CD4-positive, alpha-beta T cell treated with Interleukin-15 for 1 hour (primary cell): Measurements from ENCODE around the gene PFKFB4.
A peak's percentile ranks its signal among the peaks of the same experiment; 100 is the strongest.

Experiments
- DNase-seq: peaks from one replicate; pipeline ENCODE4 v3.0.0-alpha.2; 2020

The PFKFB4 gene

DNA sequence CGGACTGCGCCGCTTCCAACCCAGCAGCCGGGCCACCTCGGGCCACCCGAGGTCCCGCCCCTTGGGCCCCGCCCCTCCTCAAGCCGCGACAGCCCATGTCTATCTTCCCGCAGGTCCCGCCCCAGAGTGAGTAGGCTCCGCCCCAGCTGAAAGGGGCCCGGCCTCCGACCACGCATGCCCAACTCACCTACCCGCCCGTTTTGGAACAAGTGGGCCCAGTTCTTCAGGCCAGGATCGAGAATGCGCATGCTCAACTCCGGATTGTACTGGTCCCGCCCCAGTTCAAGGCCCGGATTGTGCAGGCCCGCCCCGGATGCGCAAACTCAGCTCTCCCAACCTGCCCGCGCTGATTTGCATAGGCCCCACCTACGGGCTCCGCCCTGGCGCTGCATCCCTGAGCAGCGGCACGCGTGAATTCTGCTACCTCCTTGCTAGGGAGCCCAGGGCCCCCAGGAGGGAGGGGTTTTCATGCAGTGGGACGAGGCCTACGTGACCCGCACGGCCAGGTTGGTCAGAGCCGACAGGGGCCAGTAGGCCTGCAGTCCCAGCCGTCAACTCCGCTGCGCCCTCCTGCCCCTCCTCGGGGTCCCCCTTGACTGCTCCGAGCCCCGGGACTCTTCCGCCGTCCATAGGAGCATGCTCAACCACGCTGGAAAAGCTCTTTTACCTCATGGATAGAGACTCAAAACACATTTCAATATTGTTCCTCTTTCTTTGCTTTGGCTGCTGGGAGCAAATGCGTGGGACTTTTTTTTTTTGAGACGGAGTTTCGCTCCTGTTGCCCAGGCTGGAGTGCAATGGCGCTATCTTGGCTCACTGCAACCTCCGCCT, at the start of gene PFKFB4:
TSS of gene PFKFB4 (minus strand) at position 8 of the 831 bp plus-strand sequence. CDS start 26 bp downstream, outside the sequence.
- DNase-seq = peak; percentile 100

DNA sequence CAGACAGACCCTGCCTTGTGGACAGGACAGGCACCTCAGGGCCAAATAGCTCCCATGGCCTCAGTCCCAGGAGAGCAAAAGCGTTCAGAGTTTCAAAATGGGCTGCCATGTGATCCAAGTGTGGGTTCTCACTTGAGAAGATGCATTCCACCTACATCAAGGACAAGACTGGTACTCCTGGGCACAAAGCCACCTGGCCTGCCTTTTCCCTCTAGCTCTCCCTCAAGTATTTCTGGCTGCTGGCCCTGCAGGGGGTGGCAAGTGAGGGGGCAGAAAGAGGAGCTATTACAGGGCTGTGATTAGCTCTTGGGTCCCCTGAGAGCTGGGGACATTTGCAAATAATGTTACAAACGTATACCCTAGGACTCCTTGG, 45.0 kb upstream of the PFKFB4 start:
- DNase-seq = no peak

DNA sequence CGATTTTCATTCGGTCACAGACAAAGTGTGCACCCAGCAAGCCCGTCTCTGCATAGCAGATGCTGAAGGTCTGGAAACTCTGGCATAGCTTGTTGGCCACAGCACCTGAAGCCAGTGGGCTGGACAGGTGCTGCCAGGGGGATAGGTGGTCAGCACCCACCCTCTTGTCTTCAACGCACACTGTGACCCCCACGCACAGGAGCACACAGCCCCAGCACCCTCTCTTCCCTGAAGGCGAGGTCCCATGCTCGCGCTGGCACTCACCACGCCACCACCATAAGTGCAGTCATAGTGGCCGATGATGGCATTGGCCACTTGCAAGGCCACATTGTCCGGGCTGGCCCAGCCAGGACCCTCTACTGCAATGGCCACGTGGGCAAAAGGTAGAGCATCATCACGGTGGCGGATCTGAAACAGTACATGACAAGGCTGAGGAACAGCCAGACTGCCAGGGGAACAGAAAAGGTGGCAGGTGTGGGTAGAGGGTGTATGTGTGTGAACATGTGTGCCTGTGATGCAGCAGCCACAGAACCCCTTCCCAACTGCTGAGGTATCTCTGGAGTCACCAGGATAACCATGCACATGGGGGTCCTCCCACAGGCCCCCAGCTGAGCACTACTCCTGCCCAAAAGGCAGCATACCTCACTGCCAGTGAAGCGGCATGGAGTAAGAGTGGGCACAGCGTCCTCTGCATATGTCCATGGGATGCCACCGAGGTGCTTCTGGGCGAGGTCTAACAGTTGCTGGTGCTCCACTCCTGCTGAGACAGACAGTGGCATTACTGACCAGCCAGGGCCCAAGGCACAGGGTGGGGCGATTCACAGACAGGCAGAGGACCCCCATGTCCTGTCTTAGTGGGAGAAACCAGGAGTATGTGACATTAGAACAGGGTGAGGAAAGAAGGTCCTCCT, 44.4 kb upstream of the PFKFB4 start:
- DNase-seq = no peak

DNA sequence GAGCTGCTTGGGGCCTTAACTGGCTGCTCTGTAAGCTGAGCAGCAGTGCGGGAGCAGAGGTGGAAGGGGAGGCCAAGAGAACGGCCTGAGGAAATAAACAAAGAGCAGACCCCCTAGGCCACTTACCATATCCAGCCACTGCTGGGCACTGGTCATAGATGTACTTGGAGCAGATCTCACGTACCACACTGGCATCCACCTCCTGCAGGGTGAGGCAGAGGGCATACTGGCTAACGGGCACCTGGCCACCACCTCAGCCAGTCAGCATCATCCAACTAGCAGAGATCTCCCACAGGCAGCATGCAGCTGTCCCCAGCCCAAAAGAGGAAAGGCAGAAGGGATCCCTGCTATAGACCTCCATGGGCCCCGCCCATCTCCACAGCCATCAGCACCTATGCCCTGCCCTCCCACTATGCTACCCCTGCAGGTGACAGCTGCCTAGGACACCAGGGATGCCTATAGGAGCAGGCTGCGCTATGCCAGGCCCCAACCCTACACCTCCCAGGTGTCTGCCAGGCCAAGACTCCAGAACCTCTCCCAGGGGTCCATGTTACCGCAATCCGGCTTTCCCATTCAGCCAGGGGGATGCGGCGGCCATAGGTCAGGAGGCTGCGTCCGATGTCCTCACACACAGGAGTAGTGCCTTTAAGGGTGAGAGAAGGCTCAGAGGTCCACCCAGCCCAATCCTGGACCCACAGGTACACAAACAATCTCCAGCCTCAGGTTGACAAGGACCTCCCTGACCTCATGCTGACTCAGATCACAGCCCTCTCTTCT, 43.1 kb upstream of the PFKFB4 start:
- DNase-seq = no peak

DNA sequence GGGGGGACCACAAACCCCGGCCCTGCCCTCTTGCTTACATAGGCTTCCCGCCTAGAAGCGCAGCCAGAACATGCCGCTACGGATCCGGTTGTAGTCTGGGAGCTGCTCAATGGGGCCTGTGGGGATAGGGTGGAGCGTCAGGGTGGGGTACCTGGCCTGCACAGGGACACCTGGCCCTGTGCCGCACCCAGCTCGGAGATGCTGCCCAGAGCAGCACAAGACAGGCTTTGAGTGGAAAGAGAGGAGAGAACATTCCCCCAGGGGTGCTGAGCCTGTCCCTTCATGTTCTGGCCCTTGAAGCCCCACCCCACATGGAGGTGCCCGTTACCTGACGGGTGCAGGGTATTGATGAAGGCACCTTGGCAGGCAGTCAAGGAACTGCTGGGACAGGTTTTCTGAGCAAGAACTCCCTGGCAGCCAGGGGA, 42.5 kb upstream of the PFKFB4 start:
- no peak for DNase-seq

DNA sequence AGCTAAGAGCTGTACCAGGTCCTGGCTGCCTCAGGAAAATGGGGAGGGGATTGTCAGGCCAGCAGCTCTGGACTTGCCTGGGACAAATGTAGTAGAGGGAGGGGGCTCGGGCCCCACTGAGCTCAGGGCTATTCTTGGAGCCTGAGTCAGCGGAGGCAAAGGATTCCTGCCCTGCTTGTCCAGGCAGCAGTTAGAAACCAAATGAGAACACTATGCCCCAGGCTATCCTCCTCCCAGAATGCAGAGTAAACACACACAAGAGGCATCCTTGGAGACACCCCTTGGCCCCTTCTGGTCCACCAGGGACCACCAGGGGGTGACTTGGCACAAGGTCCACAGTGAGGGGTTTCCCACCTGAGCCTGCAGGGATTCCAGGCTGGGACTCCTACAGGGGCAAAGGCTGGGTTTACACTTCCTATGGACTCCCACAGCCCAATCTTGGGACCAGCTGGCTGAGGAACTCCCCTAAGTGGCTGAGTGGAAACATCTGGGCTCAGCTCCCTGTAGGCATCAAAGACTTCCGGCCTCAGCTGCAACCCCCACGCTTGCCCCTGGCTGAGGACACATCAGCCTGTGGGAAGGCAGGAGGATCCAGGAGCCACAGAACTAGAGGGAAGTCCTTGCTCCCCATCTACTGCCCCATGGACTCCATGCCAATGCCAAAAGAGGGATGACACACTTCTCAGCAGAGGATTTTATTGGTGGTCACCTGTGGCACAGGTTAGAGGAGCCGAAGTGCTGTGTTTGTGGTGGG, 41.9 kb upstream of the PFKFB4 start:
- DNase-seq = no peak

DNA sequence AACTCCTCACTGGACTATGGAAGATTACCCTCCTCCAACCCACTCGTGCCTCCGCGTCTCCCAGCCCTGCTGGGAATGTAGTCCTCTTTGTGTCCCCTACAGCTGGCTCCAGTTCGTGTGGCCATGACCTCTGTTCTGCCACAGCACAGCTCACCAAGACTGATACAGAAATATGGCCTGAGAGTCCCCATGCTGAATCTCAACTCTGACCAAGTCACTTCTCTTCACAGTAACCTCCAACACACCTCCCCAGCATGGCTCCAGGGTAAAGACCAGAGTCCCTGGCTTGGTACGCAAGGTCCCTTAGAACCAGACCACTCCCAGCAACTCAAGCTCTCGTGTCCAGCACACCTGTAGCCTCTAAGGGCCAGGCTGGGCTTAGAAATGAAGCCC, 40.8 kb upstream of the PFKFB4 start:
- no peak for DNase-seq

DNA sequence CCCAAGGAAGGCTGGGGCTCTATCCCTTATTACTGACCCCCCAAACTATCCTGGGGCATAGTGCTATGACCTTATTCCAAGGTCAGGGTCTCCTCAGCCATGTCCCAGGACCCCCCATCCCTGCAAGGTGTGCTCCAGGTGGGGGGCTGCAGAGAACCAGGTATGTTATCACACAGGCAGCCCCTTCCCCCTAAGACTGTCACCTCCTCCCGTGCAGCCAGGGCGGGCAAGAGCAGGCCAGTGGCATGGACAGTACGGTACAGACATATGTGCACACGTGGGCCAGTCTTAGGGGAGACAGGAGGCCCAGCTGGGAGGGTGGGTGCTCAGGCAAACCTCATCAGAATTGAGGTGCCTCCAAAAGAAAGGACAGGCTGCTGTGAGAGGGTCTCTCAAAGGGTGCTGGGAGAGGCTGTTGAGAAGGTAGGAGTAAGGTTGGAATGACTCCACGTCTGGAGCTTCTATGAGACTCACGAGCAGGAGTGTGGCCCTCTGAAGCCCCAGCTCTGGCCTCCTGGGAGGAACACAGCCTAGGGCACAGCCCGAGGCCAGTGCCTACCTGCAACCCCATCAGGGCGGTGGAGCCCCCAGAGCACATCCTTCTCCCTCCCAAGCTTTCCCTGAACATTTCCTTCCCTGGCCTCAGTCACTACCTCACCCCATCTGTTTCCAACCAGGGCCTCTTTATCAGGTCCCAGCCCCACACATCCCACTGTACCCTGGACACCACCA, 40.2 kb upstream of the PFKFB4 start:
- DNase-seq = no peak

DNA sequence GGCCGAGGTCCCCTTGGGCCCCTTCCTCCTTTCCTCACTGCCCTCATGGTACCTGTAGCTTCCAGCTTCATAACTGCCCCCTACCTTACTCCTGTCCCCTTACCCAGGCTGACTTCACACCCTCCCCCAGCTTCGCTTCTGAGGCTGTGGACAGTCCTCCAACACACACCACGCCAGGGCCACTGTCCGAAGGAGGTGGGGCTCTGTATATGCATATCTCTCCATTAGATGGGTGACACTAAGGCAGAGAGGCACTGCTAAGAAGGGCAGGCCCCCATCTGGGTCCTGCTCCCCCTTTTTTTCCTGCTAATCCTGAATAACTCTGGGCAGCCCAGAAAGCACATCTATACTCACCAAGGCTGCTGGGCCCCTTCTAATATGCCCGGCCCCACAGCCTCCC, 39.6 kb upstream of the PFKFB4 start:
- no peak for DNase-seq

DNA sequence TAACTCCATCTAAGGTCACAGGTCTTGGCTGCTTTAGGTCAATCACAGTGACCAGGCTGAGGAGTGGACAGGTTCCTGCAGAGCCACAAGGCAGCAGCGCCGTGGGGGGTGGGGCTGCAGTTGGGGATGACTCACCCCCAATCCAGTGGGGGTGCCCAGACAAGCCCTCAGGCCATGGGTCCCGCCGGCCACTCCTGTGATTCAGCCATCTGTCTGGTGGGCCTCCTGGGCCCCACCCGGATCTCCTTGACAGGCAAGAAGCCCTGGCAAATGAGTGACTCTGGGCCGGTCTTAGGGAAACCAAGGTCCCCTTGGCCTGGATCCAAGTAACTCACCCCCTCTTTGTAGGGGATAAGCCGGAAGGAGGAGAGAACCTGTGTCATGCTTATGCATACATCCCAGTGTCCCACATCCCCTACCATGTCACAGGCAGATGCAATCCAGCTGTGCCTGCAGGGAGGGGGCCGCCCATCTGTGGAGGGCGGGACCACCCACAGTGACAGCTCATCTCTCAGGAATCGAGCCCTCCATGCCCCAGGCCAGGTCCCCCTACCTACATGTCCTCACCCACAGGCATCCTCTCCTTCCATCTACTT, 39.0 kb upstream of the PFKFB4 start:
- DNase-seq = peak; percentile 29

DNA sequence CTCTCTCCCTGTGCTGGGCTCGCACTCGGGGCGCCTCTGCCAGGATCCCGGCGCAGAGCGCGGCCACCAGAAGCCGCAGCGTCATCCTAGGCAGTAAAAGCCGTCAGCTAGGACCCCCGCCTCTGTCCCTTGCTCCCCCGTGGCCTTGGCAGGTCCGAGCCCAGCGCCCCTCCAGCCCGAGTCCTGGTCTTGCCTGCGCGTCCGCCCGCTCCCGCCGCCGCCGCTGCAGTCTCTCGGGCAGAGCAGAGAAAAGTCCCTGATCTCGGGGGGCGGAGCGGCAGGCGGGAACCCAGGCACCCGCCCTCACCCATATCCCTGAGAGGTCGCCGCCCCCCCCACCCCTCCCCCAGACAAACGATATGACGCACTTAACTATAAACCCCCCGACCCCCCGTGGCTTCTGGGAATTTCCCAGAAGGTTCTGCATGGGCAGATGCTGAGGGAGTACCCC, 38.5 kb upstream of the PFKFB4 start, which contains the start of gene COL7A1:
TSS of gene COL7A1 (minus strand) at position 255 of the 451 bp plus-strand sequence. CDS start at position 85, 170 bp downstream.
- no peak for DNase-seq

DNA sequence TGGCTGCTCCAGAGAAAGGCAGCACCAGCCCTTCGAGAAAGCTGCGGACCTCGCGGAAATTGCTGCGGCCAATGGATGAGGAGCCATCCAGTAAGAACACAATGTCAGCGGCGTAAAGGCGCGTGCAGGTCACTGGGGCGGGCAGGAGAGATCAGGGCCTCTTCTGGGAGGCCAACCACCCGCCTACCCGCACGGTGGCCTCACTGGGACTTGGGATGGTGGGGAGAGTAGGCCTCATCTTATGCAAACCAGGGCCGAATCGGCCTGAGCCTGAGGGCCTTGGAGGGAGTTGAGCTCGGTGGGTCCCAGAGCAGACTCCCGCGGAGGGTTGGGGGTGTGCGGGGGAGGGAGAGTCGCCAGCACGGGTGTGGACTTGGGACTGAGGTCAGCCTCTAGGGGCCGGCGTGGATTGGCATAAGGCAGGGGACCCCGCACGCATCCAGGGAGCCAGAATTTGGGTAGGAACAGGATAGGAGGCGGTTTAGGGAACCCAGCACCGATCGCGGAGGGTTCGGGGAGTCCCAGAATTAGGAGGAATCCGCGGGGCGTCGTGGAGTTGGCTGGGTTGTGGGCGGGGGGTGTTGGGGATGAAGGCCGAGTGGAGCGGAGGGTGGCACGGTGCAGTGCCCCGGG, 37.9 kb upstream of the PFKFB4 start:
- DNase-seq = no peak

DNA sequence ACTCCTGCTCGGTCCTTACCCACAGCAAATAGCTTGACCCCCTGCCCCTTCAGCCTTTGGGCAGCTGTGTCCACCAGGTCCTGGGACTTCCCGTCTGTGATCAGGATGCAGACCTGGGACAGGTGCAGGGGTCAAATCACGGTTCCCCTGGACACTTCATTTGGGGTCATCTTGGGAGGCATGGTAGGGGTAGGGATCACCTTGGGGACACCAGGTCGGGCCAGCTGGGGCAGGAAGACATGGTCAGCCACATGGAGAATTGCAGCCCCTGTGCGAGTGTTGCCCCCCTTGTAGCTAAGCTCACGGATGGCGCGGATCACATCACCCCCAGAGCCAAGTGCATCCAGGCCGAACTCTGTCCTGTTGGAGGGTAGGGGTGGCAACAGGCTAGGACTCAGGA, 36.7 kb upstream of the PFKFB4 start:
- DNase-seq = no peak

DNA sequence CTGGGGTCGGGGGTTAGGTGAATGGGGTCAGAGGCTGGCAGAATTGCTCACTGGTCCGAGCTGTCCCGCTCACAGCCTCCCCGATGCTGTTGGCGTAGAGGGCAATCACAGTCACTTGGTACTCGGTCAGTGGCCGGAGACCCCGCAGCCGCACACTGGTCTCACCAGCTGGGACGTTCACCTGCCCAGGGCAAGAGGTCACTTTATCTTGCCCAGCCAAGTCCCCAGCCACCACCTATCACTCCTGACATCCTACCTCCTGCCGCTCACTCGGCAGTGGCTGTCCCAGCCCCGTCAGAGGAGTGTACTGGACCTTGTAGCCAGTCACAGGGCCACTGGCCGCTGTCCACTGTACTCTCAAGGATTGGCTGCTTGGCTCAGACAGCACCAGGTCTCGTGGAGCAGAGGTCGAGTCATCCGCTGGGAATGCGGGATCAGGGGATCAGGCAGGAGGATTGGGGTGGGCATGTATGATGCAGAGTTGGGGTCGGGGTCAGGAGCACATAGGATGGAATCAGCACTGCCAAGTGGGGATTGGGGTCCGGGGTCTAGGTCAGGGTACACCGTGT, 36.0 kb upstream of the PFKFB4 start:
- no peak for DNase-seq

DNA sequence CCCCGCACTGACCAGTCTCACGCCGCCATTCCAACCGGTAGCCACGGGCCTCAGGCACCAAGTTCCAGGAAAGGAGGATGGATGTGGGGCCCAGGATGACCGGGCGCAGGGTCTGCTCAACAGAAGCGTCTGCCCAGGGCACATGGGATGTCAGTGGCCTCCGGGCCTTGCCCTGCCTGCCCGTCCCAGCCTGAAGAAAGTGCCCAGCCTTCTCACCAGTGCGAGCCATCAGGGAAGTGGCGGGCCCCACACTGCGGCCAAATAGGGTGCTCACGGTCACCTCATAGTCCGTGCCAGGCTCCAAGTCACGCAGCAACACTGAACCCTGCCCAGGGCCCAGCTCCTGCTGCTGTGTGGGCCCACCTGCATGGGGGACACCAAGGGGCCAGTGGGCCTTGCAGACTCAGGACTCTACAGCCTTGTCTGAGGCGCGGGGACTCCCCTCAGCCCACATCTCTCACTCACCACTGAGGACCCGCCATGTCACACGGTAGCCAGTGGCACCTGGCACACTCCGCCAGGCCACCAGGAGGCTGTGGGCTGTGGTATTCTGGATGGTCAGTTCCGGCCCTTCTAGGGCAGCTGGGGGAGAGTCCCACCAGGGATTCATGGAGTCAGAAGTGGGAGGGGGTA, 35.4 kb upstream of the PFKFB4 start:
- no peak for DNase-seq

DNA sequence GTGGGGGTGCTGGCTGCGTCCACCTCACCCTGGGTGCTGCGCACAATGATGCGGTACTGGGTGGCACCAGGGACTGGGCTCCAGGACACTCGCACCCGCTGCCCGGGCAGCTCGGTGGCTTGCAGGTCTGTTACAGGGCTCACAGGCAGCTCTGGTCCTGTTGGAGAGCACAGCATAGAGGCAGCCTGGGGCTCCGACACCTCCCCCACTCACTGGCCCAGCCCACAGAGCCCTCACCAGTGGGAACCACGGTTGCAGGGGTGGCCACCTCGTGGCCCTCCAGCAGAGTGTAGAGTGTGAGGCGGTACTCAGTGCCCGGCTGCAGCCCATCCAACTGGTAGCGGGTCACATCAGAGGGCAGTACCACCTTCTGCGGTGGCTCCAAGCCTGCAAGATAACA, 34.8 kb upstream of the PFKFB4 start:
- DNase-seq = no peak

DNA sequence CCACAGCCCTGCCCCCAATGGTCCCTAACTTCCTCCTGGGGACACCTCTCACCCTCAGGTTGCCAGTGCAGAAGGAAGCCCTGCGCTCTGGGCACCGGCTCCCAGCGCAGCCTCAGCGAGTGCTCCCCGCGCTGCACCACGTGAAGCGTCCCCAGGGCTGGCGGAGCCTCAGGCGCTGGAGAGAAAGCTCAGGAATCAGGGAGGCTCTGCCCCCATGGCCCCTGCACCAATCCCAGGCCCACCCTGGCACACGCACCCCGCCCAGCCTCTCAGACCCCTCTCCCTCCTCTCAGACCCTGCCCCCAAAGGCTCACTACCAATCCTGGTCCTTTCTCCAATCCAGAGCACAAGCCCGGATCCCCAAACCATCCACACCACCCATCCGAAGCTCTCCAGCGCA, 31.6 kb upstream of the PFKFB4 start:
- DNase-seq = no peak

DNA sequence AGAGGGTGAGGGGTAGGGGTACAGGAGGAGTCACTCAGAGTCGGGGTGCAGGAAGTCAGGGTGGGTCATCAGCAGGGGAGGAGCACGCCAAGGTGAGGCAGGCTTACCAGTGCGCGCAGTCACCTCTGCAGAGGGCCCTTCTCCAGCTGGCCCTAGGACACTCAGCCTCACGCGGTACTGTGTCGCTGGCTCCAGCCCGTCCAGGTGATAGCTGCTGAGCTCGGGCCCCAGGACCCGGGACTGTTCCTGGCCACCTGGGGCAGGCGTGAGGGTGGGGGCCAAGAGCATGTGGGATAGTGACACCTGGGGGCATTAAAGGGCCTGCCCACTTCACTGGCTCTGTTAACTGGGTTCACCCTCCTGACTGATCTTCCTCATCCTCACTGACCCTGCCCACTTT, 31.1 kb upstream of the PFKFB4 start:
- DNase-seq = no peak

DNA sequence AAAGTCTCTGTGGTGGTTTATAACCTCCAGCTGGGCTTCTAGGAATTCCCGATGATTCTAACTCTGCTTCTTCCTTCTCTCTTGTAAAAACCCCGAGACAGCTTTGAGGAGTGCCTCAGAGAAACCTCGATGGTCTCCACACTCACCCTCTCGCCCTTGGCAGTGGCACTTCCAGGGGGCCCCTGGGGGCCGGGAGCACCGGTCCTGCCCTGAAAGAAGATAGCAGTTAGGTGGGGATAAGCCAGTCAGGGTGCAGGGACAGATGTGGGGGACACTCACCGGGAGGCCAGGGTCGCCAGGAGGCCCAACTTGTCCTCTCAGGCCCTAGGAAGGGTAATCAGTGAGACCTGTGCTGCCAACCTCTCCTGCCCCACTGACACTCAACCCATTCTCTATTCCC, 28.8 kb upstream of the PFKFB4 start:
- no peak for DNase-seq

DNA sequence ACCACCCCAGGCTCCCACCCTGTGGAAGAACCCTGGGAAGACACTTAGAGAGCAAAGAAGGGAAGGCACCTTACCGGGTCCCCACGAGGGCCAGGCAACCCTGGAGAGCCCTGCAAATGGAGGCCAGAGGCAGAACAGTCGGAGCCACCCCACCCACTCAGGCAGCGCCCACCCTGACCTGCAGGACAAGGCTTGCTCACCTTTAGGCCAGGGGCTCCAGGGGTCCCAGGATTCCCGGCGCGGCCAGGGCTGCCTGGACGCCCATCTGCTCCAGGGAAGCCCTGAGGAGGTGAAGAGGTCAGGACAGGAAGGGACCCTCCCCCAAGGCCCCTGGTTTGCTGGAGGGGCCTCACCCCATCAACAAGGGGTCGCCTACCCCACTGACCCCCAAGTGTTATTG, 28.2 kb upstream of the PFKFB4 start:
- no peak for DNase-seq
